Endometrial microvascular endothelial cells (primary cell): ENCODE results near the gene RERE. TPM values are rescaled to one million over a fixed set of nuclear protein-coding genes. Genes with fewer than 3 reads are reported as not detected.

ENCODE experiments used
- in situ Hi-C: cut with HindIII; loops from 2 replicates; pipeline ENCODE4 v1.10.0; 2017; ENCODE audit warnings: low sequenced_read_pairs, low pct_unique_long_range_greater_than_20kb; ENCODE audit errors: inconsistent ontology term
- total RNA-seq: library from RNA; depleted of rRNA; stranded (reverse); fragments of >200 nt; gene quantifications from one replicate; pipeline ENCODE4 v1.2.3, GENCODE V29; 2015; ENCODE audit errors: inconsistent ontology term

The RERE gene
- total RNA-seq, 1 donor from 2014 or later, result 16.5 TPM

DNA sequence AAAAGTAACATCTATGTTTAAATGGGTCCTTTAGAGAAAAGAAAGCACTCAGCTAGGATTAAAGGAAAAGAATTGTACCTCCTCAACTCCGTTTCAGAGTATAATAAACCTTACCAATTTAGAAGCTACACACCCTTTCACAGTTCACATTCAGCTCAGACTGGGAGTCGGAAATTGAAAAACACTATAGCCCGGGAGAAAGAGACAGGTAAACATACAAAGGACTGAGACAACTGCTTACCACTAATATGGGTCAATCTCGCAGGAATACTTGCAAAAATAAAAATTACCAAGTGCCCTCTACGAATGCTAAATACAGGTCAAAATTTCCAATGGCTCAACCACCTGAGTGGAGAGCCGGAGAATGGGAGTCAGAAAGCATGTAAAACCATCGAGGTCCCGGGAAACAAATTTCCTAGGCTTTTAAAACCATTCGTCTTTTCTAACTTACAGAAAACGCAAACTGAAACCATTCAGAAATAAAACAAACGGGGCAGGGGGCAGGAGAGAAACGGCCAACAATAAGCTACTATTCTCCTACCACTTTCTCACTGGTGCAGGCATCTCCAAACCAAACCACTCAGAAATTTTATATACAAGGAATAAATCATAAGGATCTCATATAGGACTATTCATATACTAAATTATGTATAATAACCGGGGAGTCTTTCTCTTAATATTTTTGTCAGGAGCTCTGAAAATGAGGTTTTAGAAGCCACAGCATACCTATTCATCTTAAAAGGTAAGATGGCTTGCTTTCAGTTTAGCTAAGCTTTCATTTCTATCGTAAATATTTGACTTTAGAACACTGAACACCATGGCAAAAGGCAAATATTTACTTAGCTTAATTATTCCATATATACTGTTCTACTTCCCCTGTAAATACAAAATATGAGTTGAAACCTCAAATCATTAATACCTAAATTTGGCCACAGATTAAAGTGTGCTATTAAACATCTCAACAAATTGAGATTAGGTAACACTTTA, 136.5 kb downstream of the RERE start:
- in situ Hi-C loops, result no loop called here

DNA sequence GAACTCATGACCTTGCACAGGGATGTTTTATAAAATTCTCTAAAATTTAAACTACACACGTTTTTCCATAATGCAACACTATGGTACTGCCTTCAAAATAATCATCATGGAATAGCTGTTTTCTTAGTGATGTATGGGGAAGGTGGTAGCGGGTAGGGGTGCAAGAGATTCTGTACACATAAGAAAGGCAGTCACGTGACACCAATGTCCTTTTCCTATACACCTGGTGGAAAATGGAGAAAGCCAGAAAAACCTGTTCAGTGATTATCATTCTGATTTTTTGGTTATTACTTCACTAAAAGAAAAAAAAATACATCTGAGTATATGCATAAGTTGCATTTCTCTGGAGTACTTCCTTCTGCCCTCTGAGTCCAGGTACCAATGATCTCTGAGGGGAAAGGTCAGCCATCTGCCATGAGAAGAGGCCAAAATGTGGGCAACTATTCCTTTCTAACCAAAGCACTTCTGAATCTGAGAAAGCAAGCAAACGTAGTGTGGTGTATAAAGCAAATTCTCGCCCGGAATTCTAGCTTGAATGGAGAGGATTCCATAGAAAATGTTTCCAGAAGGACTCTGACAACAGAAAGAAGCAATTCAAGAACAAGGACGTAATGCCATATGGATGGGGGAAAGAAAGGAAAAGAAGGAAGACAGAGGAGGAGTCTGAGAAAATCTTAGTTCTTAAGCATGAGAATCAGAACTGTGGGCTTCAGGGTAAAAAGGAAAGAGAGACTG, 137.3 kb downstream of the RERE start:
- in situ Hi-C loops, result no loop called here

DNA sequence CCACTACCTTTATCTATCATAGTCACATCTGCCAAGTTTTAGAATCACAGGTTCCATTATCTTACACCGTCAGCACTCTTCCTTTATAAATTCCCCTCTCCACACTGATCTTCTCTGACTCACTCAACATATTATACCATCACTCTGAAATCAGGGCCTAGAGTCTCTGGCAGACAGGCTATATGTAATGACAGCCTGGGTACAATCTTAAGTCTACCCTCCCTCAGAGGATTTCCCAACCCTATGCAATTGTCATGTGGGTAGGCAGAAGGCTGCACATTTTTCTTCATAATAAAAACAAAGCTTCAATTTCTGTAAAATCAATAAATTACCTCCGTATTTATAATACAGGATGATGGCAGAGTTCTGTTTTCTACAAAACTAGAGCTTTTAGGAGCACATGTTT, 138.0 kb downstream of the RERE start:
- in situ Hi-C loops, result no loop called here

DNA sequence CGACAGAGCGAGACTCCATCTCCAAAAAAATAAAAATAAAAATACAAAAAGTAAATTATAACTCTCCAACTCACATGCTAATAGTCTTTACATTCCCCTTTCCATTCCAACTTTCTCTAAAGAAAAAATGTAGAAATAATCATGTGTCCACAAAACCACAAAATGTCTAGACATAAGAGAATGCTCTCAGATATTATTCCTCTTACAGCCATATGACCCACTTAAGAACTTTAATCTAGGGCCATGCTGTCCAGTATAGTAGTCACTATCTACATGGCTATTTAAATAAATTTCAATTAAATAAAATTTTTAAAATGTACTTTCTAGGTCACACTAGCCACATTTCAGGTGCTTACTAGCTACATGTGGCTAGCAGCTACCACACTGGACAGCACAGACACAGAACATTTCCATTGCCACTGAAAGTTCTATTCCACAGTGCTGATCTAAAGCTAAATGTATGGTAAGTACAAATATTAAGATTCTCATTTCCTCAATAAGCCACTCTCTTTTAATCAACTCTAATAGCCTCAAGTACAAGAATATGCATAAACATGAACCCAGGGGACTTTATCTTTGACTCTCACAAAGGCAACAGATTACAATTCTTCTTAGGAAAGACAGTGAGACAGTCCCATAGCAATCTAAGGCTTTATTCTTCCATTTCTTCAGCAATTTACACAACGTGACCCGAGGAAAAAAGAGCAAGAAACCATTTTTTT, 138.6 kb downstream of the RERE start:
- in situ Hi-C loops, result no loop called here

DNA sequence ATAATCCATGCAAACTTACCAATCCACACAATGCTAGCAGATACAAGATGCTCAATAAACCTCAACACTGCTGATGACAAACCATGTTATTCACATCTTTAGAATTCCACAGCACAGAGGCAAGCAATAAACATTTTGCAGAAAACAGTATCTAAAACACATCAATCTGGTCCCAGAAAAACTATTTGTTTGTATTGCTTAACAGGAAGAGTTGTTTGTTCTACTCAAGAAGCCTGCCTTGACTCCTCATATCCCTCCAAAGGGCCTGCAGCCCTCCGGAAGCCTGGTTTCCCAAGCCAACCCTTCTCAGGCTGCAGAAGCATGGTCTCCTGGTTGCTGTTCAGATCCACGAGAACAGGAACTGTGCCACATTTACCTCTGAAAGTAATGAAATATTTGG, 139.7 kb downstream of the RERE start:
- in situ Hi-C loops, result no loop called here

DNA sequence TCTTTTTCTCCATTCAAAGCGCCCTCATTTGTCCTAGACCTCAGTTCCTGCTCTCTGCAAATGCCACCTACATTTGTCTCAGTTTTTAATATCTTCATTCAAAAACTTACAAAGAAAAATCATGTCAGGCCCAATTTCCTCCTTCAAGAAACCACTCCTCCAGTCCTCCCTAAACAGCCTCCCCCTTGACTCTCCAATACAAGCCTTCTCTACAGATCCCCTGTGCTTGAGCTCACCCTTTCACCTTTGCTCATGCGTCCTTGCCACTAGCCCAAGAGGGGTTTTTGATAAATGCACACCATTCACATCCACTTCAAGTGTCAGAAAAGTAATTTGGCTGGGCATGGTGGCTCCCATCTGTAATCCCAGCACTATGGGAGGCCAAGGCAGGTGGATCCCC, 140.6 kb downstream of the RERE start:
- in situ Hi-C loops, result no loop called here

DNA sequence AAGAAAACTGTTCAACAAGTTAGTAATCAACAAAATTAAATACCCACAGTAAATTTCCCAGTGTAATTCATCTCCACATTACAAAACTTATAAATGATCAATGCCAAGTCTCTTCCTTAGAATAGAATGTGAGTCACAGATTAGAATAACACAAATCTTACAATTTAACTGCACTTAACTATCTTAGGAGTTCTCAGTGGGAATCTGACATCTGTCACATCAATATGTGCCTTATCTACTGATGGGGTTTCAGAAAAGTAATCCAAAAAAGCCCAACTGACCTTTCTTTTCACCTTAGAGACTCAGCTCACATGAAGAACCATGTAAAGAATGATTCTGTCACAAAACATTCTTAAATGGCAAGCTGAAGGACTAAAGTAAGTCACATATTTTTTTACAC, 141.4 kb downstream of the RERE start:
- in situ Hi-C loops, result no loop called here

DNA sequence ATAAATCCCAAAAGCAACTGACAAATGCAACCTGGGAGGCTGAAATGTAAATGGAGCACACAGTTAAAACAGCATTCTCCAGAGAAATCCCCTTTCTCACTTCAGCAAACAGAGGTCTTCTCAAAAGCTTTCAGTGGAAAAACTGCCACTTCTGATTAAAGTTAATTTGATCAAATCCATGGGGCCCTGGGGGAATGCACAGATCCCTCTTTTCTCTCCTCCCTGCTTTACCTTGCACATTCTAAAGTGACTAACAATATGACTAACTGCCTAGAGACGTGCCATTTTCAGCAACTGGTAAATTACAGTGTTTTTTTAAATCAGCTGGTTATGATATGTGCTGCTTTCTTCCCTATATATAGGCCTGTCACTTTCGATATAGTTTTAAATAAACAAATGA, 142.5 kb downstream of the RERE start:
- in situ Hi-C loops, result loop anchor here (25.0 kb wide), 2 partner anchors 113 to 263 kb away; no protein-coding TSS in a partner anchor

DNA sequence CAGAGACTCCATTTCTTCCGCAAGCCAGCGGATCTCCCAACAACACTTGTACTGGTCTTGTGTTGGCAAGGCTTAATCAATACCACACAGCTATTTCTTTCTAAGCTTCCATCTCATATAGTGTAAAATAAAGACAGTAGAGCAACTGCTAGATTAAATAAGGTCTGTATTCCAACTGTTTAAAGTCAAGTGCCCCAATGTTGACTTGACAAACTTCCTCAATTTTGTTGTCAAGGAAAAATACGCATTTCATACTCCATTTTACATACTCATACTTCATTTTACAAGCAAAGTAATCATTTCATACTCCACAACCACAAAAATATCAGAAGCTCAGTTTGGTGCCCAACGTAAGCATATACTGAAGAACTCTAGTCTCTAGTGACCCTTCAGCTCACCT, 143.0 kb downstream of the RERE start:
- in situ Hi-C loops, result loop anchor here (25.0 kb wide), 2 partner anchors 112 to 262 kb away; no protein-coding TSS in a partner anchor

DNA sequence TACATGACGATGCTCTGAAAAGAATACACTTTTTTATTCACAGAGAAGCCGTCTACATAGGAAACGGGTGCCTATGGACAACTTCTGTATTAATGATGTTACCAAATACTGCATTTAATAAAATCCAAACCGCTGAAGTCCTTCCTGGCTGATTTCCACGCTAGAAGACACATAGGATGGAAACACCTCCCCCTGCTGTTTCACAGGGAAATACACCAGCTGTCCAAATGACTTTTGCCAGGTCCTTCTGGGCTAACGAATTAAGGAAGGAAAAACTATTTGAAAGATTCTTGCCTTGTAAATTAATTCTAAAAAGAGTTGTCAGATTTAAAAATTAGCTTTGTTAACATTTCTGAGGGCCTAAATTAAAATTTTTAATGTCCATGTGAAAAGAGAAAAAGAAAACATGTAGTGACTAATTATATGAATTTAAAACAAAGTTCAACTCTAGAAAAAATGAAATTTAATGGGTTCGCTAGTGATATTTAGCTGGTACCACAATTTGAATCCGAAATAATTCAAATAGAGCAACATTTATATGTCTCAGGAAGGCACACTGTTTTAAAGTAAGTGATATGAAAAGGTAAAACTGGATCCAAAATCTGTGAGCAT, 146.0 kb downstream of the RERE start:
- in situ Hi-C loops, result loop anchor here (25.0 kb wide), 2 partner anchors 109 to 259 kb away; no protein-coding TSS in a partner anchor

DNA sequence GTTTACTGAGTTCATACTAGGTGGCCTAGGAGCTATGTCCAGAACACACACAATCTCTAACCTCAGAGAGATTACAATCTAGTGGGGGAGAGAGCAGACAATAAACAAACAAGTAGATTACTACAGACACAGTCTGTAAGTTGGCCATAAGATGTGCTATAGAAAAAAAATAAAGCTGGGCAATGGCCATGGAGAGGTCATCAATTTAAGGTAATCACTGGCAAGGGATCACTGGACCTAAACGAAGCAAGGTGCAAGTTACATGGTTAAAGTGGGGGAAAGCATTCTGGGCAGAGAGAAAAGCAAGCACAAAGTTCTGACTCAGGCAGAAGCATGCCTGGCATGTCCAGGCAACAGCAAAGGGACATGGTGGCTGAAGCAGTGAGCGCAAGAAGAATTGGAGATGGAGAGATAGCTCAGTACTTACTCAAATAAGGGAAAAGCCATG, 147.0 kb downstream of the RERE start:
- in situ Hi-C loops, result loop anchor here (25.0 kb wide), 2 partner anchors 108 to 258 kb away; no protein-coding TSS in a partner anchor

DNA sequence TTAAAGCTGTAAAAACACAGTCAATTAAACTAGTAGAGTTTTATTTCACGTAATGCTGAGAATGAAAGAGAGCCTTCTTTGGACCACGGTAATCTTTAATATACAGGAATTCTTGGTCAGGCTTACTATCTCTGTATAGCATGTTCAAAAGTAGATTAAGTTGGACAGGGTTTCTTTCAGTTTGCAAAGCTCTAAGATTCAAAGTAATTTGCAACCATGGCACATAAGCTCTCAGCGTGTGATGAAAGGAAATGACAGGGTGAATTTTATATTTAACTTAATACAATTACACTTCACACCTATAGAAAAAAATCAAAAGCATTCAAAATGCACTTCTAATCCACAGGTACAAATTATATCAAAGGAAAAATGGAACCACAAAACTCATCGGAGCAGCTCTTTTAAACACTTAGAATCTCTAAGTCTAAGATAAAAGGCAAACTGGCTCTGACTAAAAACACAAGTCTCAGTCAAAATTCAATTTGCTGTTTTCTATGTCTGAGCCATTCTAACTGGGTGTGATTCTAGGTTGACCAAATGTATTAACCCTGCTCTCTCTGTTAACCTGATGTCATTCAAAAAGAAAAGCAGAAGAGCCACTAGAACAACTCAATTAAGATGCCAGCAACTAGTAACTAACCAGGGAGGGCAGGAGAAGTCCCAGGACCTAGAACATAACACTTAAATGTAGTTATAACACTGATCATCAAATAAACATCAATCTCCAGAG, 147.7 kb downstream of the RERE start:
- in situ Hi-C loops, result loop anchor here (25.0 kb wide), 2 partner anchors 107 to 257 kb away; no protein-coding TSS in a partner anchor

DNA sequence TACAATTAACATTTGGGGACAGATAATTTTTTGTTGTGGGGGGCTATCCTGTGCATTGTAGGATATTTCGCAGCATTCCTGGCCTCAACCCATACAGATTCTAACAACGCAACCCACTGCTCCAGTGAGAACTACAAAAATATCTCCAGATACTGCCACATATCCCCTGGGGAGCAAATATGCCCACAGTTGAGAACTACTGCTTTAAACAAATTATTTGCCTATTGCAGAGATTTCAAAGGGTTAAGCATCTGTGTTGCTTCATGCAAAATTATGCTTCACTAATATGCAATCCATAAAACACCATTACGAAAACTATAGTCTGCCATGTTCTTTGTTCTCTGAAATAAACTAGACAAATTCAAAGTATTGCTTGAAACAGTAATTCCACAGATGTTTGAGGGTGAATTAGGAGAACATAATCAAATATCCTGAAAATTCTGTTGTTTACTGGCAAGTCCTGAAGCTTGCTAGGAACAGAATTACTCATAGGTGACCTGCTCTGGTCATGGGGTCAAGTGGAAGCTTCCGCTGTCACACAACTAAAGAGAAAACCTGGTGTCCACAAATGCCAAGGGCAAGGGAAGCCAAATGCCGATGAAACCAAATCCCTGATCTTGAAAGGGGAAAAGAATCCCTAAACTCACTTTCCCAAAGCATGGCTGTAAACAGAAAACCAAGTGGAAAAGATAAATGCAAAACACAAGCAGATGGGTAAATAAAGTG, 149.4 kb downstream of the RERE start:
- in situ Hi-C loops, result loop anchor here (25.0 kb wide), 2 partner anchors 106 to 256 kb away; no protein-coding TSS in a partner anchor

DNA sequence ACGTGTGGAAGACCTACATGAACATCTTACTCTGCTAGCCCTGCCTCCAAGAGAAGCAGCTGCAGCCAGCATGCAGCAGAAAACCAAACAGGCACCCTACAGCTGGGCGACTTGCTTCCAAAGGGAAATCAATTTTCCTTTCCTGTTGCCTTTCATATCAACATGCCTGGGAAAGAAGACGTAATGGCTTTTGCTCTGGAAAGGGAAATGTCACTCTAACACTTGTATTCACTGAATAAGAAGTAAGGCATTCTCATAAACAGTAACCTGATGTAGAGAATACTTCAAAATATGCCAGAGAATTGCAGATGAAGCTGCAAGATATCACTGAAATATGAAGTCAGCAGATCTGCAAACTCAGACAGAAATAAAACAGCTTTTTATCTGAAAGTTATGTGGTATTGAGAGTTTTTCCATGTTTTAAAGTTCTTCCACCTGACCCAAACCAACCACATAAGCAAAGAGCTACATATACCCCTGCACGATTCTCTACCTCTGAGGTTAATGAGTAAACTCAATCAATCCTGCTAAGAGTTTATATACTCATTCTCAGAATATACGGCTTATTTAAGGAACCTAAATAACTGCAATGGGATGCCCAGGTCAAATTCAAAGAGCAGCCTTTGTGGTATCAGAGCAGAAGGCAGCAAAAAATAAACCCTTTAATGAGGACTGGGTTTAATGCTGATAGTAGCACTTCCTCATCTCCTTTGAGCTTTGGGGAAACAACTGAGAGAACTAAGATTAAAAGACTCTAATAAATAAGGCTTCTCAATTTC, 150.9 kb downstream of the RERE start:
- in situ Hi-C loops, result loop anchor here (25.0 kb wide), 2 partner anchors 104 to 254 kb away; no protein-coding TSS in a partner anchor

DNA sequence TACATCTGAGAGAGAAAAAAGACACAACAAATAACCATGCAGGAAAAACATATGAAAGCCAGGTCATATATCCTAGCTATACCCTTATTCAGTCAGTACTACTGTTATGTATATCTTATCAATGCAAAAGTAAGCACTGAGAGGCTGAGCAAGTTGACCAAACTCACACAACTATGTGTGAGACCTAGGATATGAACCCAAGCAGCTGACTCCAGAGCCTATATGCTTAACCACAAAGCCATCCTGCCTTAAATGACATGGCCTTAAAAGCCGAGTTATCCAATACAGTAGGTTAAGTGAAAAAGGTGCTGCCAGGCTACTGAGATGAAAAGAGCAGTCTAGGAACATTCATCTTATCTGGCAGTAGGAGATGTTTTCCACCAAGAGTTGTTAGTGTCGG, 151.6 kb downstream of the RERE start:
- in situ Hi-C loops, result loop anchor here (25.0 kb wide), 2 partner anchors 104 to 254 kb away; no protein-coding TSS in a partner anchor

DNA sequence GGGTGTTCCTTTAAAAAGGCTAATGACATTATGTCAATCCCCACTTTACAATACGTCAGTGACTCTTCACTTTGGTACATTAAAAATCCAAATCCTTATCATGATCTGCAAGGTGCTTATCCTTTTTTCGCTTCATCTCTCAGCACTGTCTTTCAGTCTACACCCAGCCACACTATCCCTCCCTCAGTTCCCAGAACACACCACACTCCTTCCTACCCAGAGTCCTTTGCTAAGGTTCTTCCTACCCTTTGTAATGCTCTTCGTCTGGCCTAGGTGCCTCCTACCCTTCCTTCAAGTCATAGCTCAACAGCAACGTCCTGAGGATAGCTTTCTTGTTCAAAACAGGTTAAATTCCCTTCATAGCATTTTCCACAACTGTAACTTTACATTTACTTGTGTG, 152.6 kb downstream of the RERE start:
- in situ Hi-C loops, result loop anchor here (25.0 kb wide), 2 partner anchors 103 to 253 kb away; no protein-coding TSS in a partner anchor
